Measurements from ENCODE around the gene FXYD6.

The FXYD6 gene

GRCh38 chr11:117828611-117829368 is 47.7 kb downstream of the FXYD6 start:
- DNase-seq, result peak; percentile 84

- no peak for DNase-seq
These were observed 48.6 kb downstream of the FXYD6 start for GRCh38 chr11:117827521-117828511.

- no peak for DNase-seq
These were observed 49.6 kb downstream of the FXYD6 start for GRCh38 chr11:117826832-117827231.

GRCh38 chr11:117826190-117826570 is 50.3 kb downstream of the FXYD6 start:
- no peak for DNase-seq

GRCh38 chr11:117825538-117826189 is 50.8 kb downstream of the FXYD6 start:
- no peak for DNase-seq

GRCh38 chr11:117824571-117825537 is 51.6 kb downstream of the FXYD6 start, which contains the start of gene FXYD2:
Gene FXYD2 (minus strand): TSS chr11:117824744. CDS start chr11:117824678, 66 bp downstream.
- DNase-seq, result no peak

- no peak for DNase-seq
These were observed 52.5 kb downstream of the FXYD6 start for GRCh38 chr11:117823946-117824420.

GRCh38 chr11:117823294-117823945 is 53.0 kb downstream of the FXYD6 start:
- DNase-seq, result peak; percentile 46

GRCh38 chr11:117822074-117823033 is 54.1 kb downstream of the FXYD6 start:
- DNase-seq, result peak; percentile 67

GRCh38 chr11:117821431-117821830 is 55.0 kb downstream of the FXYD6 start:
- DNase-seq, result no peak

GRCh38 chr11:117820516-117820915 is 55.9 kb downstream of the FXYD6 start:
- DNase-seq, result no peak

GRCh38 chr11:117820071-117820470 is 56.4 kb downstream of the FXYD6 start:
- DNase-seq, result no peak

- DNase-seq, result no peak
These were observed 57.1 kb downstream of the FXYD6 start for GRCh38 chr11:117819096-117820040.

GRCh38 chr11:117818041-117818873 is 58.2 kb downstream of the FXYD6 start:
- peak; percentile 34 for DNase-seq

GRCh38 chr11:117817368-117818040 is 59.0 kb downstream of the FXYD6 start:
- DNase-seq, result peak; percentile 85

GRCh38 chr11:117816846-117817367 is 59.6 kb downstream of the FXYD6 start:
- DNase-seq, result no peak

Data from activated naive CD4-positive, alpha-beta T cell treated with anti-CD3 and anti-CD28 coated beads, Interleukin-2, amount 50 U/mL, for 16 hours (primary cell).